ENCODE measurements around the gene CNKSR1.
"Not testable (repeated sequence)": the region's sequence is repeated elsewhere in the genome, so short reads cannot be mapped to it uniquely, and the experiment has no call there.

CNKSR1 gene

GRCh38 chr1:26197813-26198212 is 20.5 kb downstream of the CNKSR1 start:
- in situ Hi-C loops (cut with HindIII; ENCODE audit: low pct_unique_long_range_greater_than_20kb, low sequenced_read_pairs), result no loop called here
- no peak for TF ChIP-seq JUND (IDR thresholded peaks at IDR 0.05; ENCODE audit: low read depth)
- no peak for DNase-seq (ENCODE audit: low read depth in 1 of 2, low spot score in 1 of 2)

DNA sequence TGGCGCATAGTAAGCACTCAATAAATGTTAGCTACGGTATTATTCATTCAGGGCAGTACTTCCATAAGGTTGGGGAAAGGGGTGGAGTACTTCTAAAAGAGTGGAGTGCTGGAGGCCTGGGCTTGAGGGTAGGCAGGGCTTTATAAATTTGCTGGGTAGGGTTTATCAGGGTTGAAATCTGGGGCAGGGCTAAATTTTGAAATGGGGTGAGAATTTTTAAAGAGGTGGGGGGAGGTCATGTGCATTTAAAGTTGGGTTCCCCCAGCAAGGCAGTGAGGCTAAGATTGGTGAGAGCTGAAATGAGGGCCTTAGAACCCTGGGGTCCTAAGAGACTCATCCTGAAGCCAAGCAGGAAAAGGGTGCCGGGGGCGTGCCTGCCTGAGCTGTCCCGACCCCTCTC is 23.1 kb downstream of the CNKSR1 start:
- in situ Hi-C loops (cut with HindIII; ENCODE audit: low pct_unique_long_range_greater_than_20kb, low sequenced_read_pairs), result no loop called here
- no peak for DNase-seq (ENCODE audit: low read depth in 1 of 2, low spot score in 1 of 2)

GRCh38 chr1:26203642-26204318 is 26.5 kb downstream of the CNKSR1 start:
- no peak for DNase-seq (ENCODE audit: low read depth in 1 of 2, low spot score in 1 of 2)
- TF ChIP-seq JUND (IDR thresholded peaks at IDR 0.05; ENCODE audit: low read depth), result no peak
- in situ Hi-C loops (cut with HindIII; ENCODE audit: low pct_unique_long_range_greater_than_20kb, low sequenced_read_pairs), result no loop called here

More for the DNA sequence above, 23.1 kb downstream of the CNKSR1 start:
- no peak for TF ChIP-seq JUND (IDR thresholded peaks at IDR 0.05; ENCODE audit: low read depth)

DNA sequence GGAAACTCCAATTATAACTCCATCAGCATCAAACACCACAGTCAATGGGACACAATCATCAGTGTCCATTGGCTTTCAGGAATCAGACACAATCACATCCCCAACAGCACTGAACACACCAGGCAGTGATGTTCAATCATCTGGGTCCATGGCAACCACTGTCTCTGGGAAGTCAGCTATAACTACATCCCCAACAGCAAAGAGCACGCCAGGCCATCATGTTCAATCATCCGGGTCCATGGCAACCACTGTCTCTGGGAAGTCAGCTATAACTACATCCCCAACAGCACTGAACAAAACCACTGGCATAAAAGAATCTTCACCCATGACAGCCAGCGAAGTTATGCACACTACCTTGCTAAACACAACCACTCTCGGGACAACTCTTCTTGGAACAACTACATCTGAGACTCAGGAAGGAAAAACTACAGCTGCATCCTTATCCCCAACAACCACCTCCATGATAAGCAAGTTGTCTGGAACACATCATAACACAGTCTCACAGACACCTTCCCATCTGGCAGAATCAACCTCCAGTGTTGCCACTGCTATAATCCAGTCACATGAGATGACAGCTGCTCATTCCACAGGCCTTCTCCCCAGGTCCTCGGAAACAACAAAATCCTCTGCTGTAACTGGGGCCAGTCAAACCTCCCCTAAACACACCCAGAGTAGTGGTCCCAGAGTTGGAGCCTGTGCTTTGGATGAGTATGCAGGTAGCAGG is 33.0 kb downstream of the CNKSR1 start:
- in situ Hi-C loops (cut with HindIII; ENCODE audit: low pct_unique_long_range_greater_than_20kb, low sequenced_read_pairs), result no loop called here
- TF ChIP-seq JUND (IDR thresholded peaks at IDR 0.05; ENCODE audit: low read depth), result no peak
- no peak for DNase-seq (ENCODE audit: low read depth in 1 of 2, low spot score in 1 of 2)

- no peak for TF ChIP-seq JUND (IDR thresholded peaks at IDR 0.05; ENCODE audit: low read depth)
- no peak for DNase-seq (ENCODE audit: low read depth in 1 of 2, low spot score in 1 of 2)
- in situ Hi-C loops (cut with HindIII; ENCODE audit: low pct_unique_long_range_greater_than_20kb, low sequenced_read_pairs), result no loop called here
Measured at GRCh38 chr1:26212726-26213125, 35.4 kb downstream of the CNKSR1 start.

DNA sequence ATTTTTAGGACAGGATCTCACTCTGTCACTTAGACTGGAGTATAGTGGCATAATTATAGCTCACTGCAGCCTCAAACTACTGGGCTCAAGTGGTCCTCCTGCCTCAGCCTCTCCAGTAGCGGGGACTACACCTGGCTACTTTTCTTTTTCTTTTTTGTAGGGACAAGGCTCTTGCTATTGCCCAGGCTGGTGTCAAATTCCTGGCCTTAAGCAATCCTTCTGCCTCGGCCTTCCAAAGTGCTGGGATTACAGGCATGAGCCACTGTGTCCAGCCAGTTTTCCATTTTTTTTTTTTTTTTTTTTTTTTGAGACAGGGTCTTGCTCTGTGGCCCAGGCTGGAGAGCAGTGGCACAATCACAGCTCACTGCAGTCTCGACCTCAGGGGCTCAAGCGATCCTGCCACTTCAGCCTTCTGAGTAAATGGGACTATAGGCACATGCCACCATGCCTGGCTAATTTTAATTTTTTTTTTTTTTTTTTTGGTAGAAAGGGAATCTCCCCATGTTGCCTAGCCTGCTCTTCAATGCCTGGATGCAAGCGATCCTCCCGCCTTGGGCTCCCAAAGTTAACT is 36.1 kb downstream of the CNKSR1 start:
- no peak for TF ChIP-seq JUND (IDR thresholded peaks at IDR 0.05; ENCODE audit: low read depth)
- in situ Hi-C loops (cut with HindIII; ENCODE audit: low pct_unique_long_range_greater_than_20kb, low sequenced_read_pairs), result no loop called here
- DNase-seq (ENCODE audit: low read depth in 1 of 2, low spot score in 1 of 2), result no peak

GRCh38 chr1:26215246-26215645 is 38.0 kb downstream of the CNKSR1 start:
- no peak for TF ChIP-seq JUND (IDR thresholded peaks at IDR 0.05; ENCODE audit: low read depth)
- DNase-seq (ENCODE audit: low read depth in 1 of 2, low spot score in 1 of 2), result no peak
- in situ Hi-C loops (cut with HindIII; ENCODE audit: low pct_unique_long_range_greater_than_20kb, low sequenced_read_pairs), result no loop called here

- TF ChIP-seq JUND (IDR thresholded peaks at IDR 0.05; ENCODE audit: low read depth), result no peak
- no peak for DNase-seq (ENCODE audit: low read depth in 1 of 2, low spot score in 1 of 2)
- in situ Hi-C loops (cut with HindIII; ENCODE audit: low pct_unique_long_range_greater_than_20kb, low sequenced_read_pairs), result no loop called here
Measured at GRCh38 chr1:26218906-26219494, 41.7 kb downstream of the CNKSR1 start.

DNA sequence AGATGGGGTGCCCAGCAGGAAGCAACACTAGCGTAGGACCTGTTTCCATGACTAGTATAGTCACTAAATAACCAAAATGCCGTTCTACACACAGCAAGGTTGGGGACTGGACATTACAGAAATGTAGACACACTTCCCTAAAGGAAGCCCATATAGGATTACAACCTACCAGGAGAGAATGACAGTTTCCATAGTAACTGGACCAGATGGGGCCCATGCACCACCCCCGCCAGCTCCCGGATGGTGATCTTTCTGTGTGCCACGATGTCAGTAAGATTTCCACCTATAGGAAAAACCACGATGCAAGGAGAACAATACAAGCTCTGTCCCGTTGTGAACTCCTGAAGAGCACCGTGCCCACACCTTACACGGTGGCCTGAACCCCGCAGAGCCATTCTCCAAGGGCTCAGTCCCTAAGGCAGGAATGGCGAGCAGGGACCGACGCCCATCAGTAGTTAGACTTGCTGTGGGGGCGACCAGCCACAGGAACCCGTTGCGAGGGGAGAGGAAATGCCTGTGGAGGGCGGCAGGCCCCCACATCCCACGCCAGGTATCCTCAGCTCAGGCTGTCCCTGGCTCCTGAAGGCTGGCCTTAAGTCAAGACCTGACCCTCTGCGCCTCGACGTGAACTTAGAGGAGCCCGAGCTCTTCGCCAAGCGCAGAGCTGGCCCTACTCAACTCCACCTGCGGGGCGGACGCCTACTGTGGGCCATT is 43.1 kb downstream of the CNKSR1 start:
- DNase-seq (ENCODE audit: low read depth in 1 of 2, low spot score in 1 of 2), result no peak
- TF ChIP-seq JUND (IDR thresholded peaks at IDR 0.05; ENCODE audit: low read depth), result no peak
- in situ Hi-C loops (cut with HindIII; ENCODE audit: low pct_unique_long_range_greater_than_20kb, low sequenced_read_pairs), result no loop called here

GRCh38 chr1:26221094-26221493 is 43.8 kb downstream of the CNKSR1 start:
- no peak for DNase-seq (ENCODE audit: low read depth in 1 of 2, low spot score in 1 of 2)
- in situ Hi-C loops (cut with HindIII; ENCODE audit: low pct_unique_long_range_greater_than_20kb, low sequenced_read_pairs), result no loop called here

GRCh38 chr1:26224606-26225005 is 47.3 kb downstream of the CNKSR1 start:
- TF ChIP-seq JUND (IDR thresholded peaks at IDR 0.05; ENCODE audit: low read depth), result no peak
- in situ Hi-C loops (cut with HindIII; ENCODE audit: low pct_unique_long_range_greater_than_20kb, low sequenced_read_pairs), result no loop called here
- no peak for DNase-seq (ENCODE audit: low read depth in 1 of 2, low spot score in 1 of 2)

More at GRCh38 chr1:26221094-26221493, 43.8 kb downstream of the CNKSR1 start:
- TF ChIP-seq JUND (IDR thresholded peaks at IDR 0.05; ENCODE audit: low read depth), result no peak

DNA sequence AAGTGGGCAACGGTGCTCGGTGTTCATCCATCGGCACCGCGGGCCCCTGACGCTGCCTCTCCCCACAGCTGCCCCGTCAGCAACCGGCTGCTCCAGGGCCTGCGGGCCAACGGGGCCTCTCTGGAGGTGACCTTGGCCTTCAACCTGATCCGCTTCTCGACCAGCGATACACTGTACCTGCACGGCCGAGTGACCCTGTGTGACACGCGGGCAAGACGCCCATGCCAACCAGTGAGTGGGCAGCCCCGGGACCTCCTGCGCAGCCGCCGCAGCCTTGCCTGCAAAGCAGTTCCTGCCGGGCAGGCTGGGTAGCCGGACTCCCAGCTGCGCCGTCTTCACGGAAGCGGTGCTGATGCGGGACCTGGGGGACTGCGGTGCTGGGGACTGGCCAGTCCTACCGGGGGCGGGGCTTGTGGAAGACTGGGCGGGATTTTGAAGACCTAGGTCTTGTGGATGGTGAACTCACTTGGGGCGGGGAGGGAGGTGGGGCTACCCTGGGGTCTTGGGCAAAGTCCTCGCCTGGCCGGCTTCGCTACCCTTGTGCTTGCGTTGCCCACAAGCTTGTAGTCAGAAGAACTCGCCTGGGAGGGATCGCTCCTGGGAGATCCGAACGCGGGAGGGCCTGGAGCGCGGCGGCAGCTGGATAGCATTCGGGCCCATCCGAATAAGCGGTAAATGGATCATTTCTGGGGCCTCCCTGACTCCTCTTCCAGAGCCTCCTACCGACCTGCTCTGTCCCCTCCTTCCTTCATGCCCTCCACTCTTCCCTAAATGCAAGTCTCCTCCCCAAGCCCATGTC is 47.9 kb downstream of the CNKSR1 start:
- TF ChIP-seq JUND (IDR thresholded peaks at IDR 0.05; ENCODE audit: low read depth), result no peak
- no peak for DNase-seq (ENCODE audit: low read depth in 1 of 2, low spot score in 1 of 2)
- in situ Hi-C loops (cut with HindIII; ENCODE audit: low pct_unique_long_range_greater_than_20kb, low sequenced_read_pairs), result no loop called here

DNA sequence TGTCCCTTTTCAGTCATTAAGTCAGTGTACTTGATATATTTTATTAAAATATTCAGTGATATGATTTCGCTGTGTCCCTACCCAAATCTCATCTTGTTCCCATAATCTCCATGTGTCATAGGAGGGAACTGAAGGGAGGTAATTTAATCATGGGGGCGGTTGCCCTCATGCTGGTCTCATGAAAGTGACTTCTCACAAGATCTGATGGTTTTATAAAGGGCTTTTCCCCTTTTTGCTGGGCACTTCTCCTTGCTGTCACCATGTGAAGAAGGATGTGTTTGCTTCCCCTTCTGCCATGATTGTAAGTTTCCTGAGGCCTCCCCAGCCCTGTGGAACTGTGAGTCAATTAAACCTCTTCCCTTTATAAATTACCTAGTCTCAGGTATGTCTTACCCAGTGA is 53.4 kb downstream of the CNKSR1 start:
- in situ Hi-C loops (cut with HindIII; ENCODE audit: low pct_unique_long_range_greater_than_20kb, low sequenced_read_pairs); DNase-seq (ENCODE audit: low read depth in 1 of 2, low spot score in 1 of 2): not testable (repeated sequence)
